ENCODE data around the gene ANAPC4.

- TF ChIP-seq CTCF (IDR thresholded peaks at IDR 0.05) (no peak), POLR2A (IDR thresholded peaks at IDR 0.05) (no peak), POLR2AphosphoS5 (IDR thresholded peaks at IDR 0.05) (no peak)
These were observed 741 bp downstream of the ANAPC4 start for GRCh38 chr4:25377572-25378436.

Data from upper lobe of left lung (tissue), 4 donors.